SHP77 (cell line): Measurements from ENCODE around the gene FCGBP.

Experiments used
- DNase-seq, 2 experiments: peaks; one replicate each; lab custom pipeline; 2025; lab: John Stamatoyannopoulos, UW

The FCGBP gene

DNA sequence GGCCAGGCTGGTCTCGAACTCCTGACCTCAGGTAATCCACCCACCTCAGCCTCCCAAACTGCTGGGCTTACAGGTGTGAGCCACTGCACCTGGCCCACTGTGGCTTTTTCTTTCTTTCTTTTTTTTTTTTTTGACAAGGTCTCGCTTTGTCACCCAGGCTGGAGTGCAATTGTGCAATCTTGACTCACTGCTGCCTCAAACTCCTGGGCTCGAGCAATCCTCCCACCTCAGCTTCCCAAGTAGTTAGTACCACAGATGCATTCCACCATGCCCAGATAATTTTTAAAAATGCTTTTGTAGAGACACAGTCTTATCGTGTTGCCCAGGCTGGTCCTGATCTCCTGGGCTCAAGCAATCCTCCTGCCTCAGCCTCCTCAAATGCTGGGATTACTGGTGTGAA, 12.1 kb upstream of the FCGBP start:
- no peak for DNase-seq

DNA sequence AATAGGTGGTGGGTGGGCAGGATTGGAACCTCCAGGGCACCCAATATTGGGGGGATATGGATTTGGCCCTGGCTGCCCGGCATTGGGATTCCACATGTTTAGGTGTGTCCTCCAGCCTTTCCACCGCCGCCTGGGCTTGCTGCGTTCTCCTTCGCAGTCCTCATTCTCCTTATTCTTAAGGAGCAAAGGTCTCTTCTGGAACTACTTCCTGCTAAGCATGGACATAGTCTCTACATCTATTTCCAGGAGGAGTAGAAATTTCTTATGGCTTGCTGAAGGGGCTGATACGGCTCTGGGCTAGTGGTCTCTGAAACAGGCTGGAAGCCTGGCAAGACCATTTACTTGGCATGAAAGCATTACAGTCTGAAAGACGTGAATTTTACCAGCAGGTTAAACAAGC, 9.2 kb upstream of the FCGBP start:
- no peak for DNase-seq

- no peak for DNase-seq
Observed at GRCh38 chr19:39942366-39942730, 7.9 kb upstream of the FCGBP start.

DNA sequence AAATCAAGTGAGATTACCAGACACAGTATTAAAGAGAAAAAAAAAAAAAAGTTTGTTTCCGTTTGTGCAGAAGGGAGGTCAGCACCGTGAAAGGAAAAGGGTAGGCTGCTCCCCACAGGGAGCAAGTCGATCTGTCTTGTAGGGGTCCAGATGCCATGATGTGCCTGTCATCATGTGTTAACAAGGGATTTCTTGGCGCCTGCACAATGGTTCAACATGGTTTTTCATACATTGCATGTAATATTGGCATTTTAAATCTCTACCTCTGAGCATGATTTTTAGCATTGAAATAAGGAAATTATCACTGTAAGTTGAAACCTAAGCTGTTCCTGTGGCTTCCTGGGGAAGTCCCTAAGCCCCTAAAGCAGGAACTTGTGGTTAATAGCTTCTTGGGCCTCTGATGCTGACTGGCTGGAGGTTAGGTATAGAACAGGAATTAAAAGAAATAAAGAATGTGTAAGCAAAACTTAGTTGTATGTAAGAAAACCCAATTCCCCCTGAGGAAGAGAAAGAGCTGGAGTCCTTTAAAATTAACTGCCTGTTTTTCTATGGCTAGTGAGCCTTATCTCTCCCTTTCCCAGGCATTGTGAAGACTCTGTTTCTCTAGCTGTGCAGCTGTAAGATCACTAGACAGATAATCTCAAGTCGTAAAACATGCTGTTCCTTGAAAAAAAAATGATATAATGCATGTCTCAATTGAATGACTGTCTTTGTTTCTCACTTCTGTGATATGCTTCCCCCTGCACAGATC, 7.4 kb upstream of the FCGBP start:
- no peak for DNase-seq

GRCh38 chr19:39941151-39941550, 6.7 kb upstream of the FCGBP start:
- DNase-seq, result no peak

DNA sequence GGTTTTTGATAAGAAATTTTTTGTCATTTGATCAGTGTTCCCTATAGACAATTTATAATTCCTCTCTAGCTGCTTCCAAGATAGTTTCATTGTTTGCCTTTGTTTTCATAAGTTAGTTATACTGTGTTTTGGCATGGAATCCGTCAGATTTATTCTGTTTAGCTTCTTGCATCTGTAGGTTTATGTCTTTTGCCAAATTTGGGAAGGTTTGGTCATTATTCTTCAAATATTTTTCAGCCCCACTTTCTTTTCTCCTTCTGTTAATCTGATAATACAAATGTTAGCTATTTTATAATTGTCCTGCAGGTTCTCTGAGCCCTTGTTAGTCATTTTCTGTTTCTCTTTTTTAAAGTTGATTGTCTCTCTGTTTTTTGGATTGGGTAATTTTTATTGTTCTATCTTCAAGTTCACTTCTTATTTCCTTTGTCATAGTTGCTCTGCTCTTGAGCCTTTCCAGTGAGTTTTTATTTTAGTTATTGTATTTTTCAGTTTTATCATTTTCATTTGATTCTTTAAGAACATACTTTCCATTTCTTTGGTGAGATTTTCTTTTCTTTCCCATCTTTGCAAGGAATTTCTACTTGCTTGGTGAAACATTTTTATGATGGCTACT, 5.9 kb upstream of the FCGBP start:
- no peak for DNase-seq

DNA sequence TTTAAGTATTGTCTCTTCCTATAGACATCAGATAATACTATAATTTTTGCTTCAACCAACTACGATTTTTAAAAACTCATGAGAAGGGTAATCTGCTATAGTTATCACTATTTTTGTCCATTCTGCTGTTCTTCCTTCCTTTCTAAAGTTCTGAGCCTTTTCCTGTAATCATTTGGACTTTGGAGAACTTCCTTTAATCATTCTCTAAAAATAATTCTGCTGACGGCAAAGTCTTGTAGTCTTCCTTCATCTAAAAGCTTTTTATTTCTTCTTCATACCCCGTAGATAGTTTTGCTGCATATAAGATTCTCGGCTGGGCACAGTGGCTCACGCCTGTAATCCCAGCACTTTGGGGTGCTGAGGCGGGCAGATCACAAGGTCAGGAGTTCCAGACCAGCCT, 5.1 kb upstream of the FCGBP start:
- DNase-seq, result no peak

- DNase-seq, result no peak
Observed at GRCh38 chr19:39937787-39938186, 3.4 kb upstream of the FCGBP start.

GRCh38 chr19:39937094-39937720, 2.8 kb upstream of the FCGBP start:
- no peak for DNase-seq

GRCh38 chr19:39936622-39937021, 2.2 kb upstream of the FCGBP start:
- no peak for DNase-seq

DNA sequence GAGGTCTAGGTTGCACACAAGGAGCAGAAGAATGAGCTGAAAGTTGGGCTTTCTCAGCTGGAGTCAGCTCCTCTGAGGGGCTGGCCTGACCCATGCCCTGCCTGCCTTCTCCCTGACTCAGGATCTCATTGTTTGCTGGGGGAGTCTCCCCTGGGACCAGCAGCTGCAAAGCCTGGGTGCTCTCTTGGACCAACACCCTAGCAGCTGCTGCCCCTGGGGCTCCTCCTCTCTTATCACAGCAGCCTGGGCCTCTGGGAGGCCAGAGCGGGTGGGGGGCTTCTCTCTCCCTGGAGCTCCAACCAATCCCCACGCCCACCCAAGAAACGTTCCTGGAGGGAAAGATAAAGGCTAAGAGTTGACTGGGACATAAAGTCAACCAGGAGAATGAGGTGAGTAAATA, 1.6 kb upstream of the FCGBP start:
- no peak for DNase-seq

DNA sequence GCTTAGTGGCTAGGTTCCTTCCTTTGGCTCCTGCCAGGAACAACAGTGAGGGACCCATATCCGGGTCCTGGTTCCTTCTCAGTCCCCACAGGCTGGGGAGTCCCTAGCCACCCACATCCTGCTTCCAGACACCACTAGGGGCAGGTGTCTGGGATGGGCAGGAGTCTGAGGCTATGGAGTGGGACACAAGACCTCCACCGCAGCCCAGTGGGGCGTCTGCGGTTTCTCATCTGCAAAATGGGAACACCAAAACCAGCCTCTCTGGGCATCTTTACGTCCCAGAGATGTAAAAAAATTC, 879 bp upstream of the FCGBP start:
- DNase-seq, result no peak

DNA sequence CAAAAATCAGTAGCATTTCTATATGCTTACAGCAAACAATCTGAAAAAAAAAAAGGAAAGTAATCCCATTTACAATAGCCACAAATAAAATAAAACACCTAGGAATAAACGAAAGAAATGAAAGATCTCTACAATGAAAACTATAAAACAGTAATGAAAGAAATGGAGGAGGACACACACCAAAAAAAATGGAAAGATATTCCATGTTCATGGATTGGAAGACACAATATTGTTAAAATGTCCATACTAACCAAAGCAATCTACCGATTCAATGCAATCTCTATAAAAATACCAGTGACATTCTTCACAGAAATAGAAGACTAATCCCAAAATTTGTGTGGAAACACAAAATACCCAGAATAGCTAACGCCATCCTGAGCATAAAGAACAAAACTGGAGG, 4.7 kb downstream of the FCGBP start:
- no peak for DNase-seq

DNA sequence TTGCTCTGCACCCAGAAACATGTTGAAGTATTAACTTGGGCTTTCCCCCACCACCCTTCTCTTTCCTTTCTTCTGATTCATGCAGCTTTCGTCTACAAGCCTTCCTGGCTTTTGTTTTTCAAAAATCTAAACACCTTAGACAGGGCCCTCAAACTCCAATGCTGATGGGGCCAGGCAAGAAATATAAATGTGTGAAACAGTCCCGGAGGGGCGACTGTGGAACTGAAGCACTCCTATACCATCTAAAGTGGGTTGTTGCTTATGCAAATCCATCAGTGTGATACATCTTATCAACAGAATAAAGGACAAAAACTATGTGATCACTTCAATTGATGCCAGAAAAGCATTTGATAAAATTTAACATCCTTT, 6.1 kb downstream of the FCGBP start:
- DNase-seq, result no peak

- DNase-seq, result no peak
Observed at GRCh38 chr19:39927524-39928356, 6.7 kb downstream of the FCGBP start.

GRCh38 chr19:39927076-39927475, 7.4 kb downstream of the FCGBP start:
- DNase-seq, result no peak

DNA sequence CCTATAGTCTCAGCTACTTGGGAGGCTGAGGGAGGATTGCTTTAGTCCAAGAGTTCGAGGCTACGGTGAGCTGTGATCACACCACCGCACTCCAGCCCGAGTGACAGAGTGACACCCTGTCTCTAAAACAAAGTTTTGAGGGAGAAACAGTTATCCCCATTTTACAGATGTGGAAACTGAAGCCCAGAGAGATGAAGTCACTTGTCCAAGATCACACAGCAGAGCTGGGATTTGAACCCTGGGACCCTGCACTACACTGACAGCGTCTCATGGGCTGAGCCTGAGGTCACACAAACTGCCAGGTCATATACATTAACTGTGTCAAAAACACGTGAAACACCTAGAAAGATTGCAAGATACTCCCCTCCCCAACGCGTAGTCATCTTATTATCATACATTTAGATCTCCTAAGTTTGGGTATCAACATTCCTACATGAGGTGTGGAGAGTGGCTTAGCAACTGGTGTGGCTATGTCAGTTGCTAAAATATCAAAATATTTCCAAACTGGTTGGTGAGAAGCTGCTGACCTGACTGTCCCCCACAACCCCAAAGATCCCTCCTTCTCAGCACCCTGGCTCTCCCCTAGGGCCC, 8.2 kb downstream of the FCGBP start:
- no peak for DNase-seq

DNA sequence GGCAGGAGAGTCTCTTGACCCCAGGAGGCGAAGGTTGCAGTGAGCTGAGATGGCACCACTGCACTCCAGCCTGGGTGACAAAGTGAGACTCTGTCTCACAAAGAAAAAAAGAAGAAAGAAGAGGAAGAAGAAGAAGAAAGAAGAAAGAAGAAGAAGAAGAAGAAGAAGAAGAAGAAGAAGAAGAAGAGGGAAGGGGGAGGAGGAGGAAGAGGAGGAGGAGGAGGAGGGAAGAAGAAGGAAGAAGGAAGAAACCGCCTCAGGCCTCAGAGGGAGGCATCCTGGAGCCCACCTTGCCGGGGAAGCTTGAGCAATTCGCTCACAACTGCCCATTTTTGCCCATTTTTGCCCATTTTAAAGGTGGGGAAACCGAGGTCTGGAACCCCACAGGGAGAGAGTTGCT, 9.5 kb downstream of the FCGBP start:
- DNase-seq, result no peak

GRCh38 chr19:39924389-39924788, 10.0 kb downstream of the FCGBP start:
- DNase-seq, result no peak

GRCh38 chr19:39923862-39924261, 10.6 kb downstream of the FCGBP start:
- DNase-seq, result no peak

DNA sequence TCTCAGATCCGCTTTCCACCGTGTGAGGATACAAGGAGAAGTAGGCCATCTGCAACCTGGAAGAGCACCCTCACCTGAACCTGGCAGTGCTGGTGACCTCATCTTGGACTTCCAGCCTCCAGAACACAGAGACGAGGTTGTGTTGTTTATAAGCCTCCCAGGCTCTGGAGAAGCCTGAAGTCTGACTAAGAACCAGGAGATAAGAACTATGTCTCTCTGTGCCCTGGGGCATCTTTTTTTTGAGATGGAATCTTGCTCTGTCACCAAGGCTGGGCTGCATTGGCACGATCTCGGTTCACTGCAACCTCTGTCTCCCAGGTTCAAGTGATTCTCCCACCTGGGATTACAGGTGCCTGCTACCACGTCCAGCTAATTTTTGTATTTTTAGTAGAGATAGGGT, 14.5 kb downstream of the FCGBP start:
- no peak for DNase-seq

DNA sequence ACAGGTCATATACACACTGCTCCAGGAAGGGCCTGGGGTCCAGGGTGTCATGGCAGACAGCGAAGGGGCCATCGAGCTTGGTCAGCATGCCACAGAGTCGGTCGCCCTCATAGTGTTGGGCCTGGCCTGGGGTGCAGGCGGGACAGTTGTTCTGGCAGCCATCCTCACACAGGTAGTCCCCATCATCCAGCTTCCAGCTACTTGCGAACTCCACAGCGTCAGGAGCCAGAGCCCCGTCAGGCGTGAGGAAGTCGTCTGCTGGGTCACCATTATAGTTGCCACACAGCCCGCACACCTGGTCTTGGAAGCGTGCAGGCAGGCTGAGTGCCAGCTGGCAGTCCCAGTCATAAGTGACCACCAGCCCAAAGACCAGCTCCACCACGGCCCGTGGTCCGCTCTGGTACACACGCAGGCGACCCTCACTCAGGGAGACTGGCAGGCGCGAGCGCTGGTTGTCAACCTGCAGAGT, 16.2 kb downstream of the FCGBP start:
- DNase-seq, result no peak
